ENCODE measurements around the gene EFEMP2.

EFEMP2 gene

GRCh38 chr11:65884716-65885092 is 12.1 kb upstream of the EFEMP2 start:
- peak; percentile 73 for DNase-seq

- DNase-seq, result no peak
Observed at GRCh38 chr11:65883786-65884715, 11.5 kb upstream of the EFEMP2 start.

GRCh38 chr11:65883058-65883761 is 10.6 kb upstream of the EFEMP2 start:
- DNase-seq, result no peak

- DNase-seq, result no peak
Observed at GRCh38 chr11:65882120-65883057, 9.8 kb upstream of the EFEMP2 start.

GRCh38 chr11:65880844-65881421 is 8.3 kb upstream of the EFEMP2 start:
- DNase-seq, result no peak

- DNase-seq, result no peak
Observed at GRCh38 chr11:65880027-65880426, 7.4 kb upstream of the EFEMP2 start.

GRCh38 chr11:65879617-65880016 is 7.0 kb upstream of the EFEMP2 start, which contains the start of gene CTSW:
Gene CTSW (plus strand): TSS chr11:65879837. CDS start chr11:65879855, 18 bp downstream.
- DNase-seq, result no peak

- DNase-seq, result peak; percentile 97
Observed at GRCh38 chr11:65873318-65874156, 937 bp upstream of the EFEMP2 start.

GRCh38 chr11:65871811-65872548 is 620 bp downstream of the EFEMP2 start:
- DNase-seq, result no peak

- no peak for DNase-seq
Observed at GRCh38 chr11:65870706-65871681, 1.6 kb downstream of the EFEMP2 start.

- DNase-seq, result no peak
Observed at GRCh38 chr11:65870307-65870658, 2.3 kb downstream of the EFEMP2 start.

GRCh38 chr11:65869643-65870306 is 2.8 kb downstream of the EFEMP2 start:
- DNase-seq, result no peak

- DNase-seq, result no peak
Observed at GRCh38 chr11:65868907-65869306, 3.7 kb downstream of the EFEMP2 start.

- DNase-seq, result no peak
Observed at GRCh38 chr11:65868076-65868667, 4.4 kb downstream of the EFEMP2 start.

GRCh38 chr11:65867284-65868071 is 5.1 kb downstream of the EFEMP2 start:
- DNase-seq, result no peak

- DNase-seq, result no peak
Observed at GRCh38 chr11:65866509-65867283, 5.9 kb downstream of the EFEMP2 start.
